ENCODE measurements around the gene ZC3HAV1. TPM values are rescaled to one million over a fixed set of nuclear protein-coding genes. Genes with fewer than 3 reads are reported as not detected.

The ZC3HAV1 gene
- polyA plus RNA-seq, 1 of the 3 experiments (the other 2 are of a cell fraction) = 11.2 TPM

- Histone ChIP-seq H3K79me2 (ENCODE audit: insufficient read depth) (no peaks in the 10 kb centered on the region), H3K4me2 (no peak overlapping the region), H3K36me3 (replicated peaks in 1 of 2; ENCODE audit: control insufficient read depth in 1 of 2, insufficient read depth in 2 of 2, low read length in 1 of 2) (peaks cover 47 to 51% of the 10 kb centered on the region in 2 experiments), H3K4me1 (ENCODE audit: control insufficient read depth in 1 of 2, insufficient read depth in 2 of 2, low read depth in 1 of 2, low read length in 1 of 2) (no peaks in the 10 kb centered on the region), H2AFZ (ENCODE audit: low read depth) (no peak overlapping the region), H3K9ac (no peak overlapping the region), H3F3A (replicated peaks; ENCODE audit: insufficient read depth) (no peaks in the 10 kb centered on the region), H4K20me1 (ENCODE audit: insufficient read depth) (no peaks in the 10 kb centered on the region), H3K4me3 (ENCODE audit: low read depth in 2 of 2, low read length in 1 of 2) (no peak overlapping the region), H3K9me3 (no peaks in the 10 kb centered on the region), H3K27me3 (ENCODE audit: insufficient read depth) (no peaks in the 10 kb centered on the region), H3K27ac (ENCODE audit: low read depth in 2 of 2, low read length in 1 of 2) (no peak overlapping the region), H3K9me2 (no peaks in the 10 kb centered on the region)
- TF ChIP-seq, protein P1, sequence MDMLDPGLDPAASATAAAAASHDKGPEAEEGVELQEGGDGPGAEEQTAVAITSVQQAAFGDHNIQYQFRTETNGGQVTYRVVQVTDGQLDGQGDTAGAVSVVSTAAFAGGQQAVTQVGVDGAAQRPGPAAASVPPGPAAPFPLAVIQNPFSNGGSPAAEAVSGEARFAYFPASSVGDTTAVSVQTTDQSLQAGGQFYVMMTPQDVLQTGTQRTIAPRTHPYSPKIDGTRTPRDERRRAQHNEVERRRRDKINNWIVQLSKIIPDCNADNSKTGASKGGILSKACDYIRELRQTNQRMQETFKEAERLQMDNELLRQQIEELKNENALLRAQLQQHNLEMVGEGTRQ (IDR thresholded peaks at IDR 0.05; ENCODE audit: borderline replicate concordance, low read depth, low read length) = no peak
- TF ChIP-seq TAF1 (IDR thresholded peaks at IDR 0.05; ENCODE audit: borderline replicate concordance, low read depth, low read length) (no peak), JUND (IDR thresholded peaks at IDR 0.05) (no peak), MAX (IDR thresholded peaks at IDR 0.05; ENCODE audit: low read depth) (no peak), ELF1 (IDR thresholded peaks at IDR 0.05) (no peak), PBX3 (IDR thresholded peaks at IDR 0.05) (no peak), NFIC (IDR thresholded peaks at IDR 0.05; ENCODE audit: borderline replicate concordance) (no peak), RFX5 (IDR thresholded peaks at IDR 0.05; ENCODE audit: low read length) (no peak), YY1 (IDR thresholded peaks at IDR 0.05; ENCODE audit: low read depth) (no peak)
- TF ChIP-seq, protein P2, sequence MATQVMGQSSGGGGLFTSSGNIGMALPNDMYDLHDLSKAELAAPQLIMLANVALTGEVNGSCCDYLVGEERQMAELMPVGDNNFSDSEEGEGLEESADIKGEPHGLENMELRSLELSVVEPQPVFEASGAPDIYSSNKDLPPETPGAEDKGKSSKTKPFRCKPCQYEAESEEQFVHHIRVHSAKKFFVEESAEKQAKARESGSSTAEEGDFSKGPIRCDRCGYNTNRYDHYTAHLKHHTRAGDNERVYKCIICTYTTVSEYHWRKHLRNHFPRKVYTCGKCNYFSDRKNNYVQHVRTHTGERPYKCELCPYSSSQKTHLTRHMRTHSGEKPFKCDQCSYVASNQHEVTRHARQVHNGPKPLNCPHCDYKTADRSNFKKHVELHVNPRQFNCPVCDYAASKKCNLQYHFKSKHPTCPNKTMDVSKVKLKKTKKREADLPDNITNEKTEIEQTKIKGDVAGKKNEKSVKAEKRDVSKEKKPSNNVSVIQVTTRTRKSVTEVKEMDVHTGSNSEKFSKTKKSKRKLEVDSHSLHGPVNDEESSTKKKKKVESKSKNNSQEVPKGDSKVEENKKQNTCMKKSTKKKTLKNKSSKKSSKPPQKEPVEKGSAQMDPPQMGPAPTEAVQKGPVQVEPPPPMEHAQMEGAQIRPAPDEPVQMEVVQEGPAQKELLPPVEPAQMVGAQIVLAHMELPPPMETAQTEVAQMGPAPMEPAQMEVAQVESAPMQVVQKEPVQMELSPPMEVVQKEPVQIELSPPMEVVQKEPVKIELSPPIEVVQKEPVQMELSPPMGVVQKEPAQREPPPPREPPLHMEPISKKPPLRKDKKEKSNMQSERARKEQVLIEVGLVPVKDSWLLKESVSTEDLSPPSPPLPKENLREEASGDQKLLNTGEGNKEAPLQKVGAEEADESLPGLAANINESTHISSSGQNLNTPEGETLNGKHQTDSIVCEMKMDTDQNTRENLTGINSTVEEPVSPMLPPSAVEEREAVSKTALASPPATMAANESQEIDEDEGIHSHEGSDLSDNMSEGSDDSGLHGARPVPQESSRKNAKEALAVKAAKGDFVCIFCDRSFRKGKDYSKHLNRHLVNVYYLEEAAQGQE (IDR thresholded peaks at IDR 0.05; ENCODE audit: low read depth, low read length) = no peak
- TF ChIP-seq, protein P3, sequence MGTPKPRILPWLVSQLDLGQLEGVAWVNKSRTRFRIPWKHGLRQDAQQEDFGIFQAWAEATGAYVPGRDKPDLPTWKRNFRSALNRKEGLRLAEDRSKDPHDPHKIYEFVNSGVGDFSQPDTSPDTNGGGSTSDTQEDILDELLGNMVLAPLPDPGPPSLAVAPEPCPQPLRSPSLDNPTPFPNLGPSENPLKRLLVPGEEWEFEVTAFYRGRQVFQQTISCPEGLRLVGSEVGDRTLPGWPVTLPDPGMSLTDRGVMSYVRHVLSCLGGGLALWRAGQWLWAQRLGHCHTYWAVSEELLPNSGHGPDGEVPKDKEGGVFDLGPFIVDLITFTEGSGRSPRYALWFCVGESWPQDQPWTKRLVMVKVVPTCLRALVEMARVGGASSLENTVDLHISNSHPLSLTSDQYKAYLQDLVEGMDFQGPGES (IDR thresholded peaks at IDR 0.05; ENCODE audit: low read depth, low read length) = no peak
- TF ChIP-seq, protein P4, sequence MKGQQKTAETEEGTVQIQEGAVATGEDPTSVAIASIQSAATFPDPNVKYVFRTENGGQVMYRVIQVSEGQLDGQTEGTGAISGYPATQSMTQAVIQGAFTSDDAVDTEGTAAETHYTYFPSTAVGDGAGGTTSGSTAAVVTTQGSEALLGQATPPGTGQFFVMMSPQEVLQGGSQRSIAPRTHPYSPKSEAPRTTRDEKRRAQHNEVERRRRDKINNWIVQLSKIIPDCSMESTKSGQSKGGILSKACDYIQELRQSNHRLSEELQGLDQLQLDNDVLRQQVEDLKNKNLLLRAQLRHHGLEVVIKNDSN (IDR thresholded peaks at IDR 0.05; ENCODE audit: borderline replicate concordance, low read depth) = no peak
- ChIA-PET CTCF (interaction anchor here (0.9 to 1.4 kb wide), 4 partner anchors 12 to 157 kb away, joined by 3 read pairs; no protein-coding TSS in a partner anchor), POLR2A (no interaction called here)
- DNase-seq = no peak
- WGBS (ENCODE audit: low lambda C conversion rate) = 92% methylated on average over 3 of the region's 3 CpGs
These were observed 61.5 kb downstream of the ZC3HAV1 start for GRCh38 chr7:139047970-139048369.

All from SK-N-SH (cell line).